HG03565 (cell line): ENCODE data around the gene C6orf52.
A peak's percentile ranks its signal among the peaks of the same experiment; 100 is the strongest.

ENCODE experiments used
- ATAC-seq: cut with Tn5 transposase; IDR thresholded peaks from one replicate; pipeline ENCODE4 v1.9.1; 2021; ENCODE audit warnings: mild to moderate bottlenecking, moderate library complexity; ENCODE audit not compliant: unreplicated experiment

Gene C6orf52

GRCh38 chr6:10658910-10659698 is 35.3 kb downstream of the C6orf52 start:
- ATAC-seq: no peak

DNA sequence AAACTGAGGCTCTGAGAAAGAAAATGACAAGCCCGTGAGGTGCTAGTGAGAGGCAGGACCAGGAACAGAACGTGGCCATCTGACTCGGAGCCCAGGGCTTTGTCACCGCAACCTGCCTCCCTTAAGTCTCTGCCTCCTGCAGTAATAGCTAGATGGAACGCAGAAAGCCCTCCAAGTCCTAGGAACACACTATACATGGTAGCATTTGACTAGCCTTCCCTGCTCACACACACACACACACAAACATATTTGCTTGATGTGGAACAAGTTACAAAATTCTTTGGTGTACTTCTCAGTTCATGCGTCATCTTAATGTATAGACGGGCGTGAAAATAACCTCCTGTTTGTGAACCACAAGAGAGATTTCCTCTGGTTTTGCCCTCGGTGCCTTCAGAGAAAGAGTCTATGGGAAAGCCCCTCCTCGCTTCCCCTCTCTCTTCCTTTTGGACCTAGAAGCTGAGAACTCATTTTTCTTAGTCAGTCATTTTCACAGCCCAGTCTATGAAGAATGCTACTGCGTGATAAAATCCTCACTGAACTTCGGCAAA is 38.8 kb downstream of the C6orf52 start:
- ATAC-seq: no peak

DNA sequence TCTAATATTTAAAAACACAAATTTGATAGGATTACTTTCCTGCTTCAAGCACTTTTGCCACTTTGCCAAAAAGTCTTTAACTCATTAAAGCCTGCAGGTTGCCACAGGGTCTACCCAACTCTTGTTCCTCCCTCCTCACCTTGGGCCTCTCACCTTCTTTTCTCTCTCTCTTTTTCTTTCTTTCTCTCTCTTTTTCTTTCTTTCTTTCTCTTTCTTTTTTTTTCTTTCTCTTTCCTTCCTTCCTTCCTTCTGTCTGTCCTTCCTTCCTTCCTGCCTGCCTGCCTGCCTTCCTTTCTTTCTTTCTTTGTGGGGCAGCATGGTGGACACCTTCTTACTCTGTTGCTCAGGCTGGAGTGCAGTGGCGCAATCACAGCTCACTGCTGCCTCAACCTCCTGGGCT is 50.2 kb downstream of the C6orf52 start:
- no peak for ATAC-seq

- ATAC-seq: peak; percentile 82
These were observed 51.2 kb downstream of the C6orf52 start for GRCh38 chr6:10643201-10643651.

DNA sequence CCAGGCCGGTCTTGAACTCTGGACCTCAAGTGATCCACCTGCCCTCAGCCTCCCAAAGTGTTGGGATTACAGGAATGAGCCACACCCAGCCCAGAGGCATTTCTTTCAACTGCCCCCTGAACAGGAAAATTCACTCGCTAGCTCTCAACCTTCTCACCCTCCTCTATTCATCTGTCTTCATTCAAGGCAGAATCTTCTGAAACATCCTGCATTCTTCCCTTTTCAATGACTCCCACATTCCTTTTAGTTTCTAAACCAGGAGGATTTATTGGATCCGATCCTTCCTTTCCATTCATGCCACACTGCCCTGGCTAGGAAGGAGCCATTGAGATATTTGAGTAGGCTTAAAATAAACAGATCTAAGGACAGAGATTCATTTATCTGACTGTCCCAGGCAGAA is 52.9 kb downstream of the C6orf52 start:
- ATAC-seq: no peak

DNA sequence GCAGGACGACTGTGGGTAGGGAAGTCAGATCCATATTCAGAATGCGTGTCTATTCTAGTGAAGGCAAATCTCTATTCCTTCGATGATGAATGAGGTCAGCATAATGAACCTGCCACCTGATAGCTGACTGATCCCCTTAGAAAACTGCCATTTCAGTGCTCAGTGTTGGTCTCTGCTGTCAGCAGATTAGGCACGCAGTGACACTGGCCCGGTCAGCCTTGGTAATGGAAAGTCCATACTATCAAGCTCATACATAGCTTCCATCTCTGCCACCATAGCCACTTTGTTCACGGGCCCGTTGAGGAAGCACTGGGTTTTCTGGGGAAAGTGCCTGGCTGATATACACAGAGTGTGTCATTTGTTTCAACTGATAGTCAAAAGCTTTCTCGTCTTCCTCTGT is 54.0 kb downstream of the C6orf52 start:
- no peak for ATAC-seq

GRCh38 chr6:10633216-10633615 is 61.2 kb downstream of the C6orf52 start:
- ATAC-seq: peak; percentile 98

DNA sequence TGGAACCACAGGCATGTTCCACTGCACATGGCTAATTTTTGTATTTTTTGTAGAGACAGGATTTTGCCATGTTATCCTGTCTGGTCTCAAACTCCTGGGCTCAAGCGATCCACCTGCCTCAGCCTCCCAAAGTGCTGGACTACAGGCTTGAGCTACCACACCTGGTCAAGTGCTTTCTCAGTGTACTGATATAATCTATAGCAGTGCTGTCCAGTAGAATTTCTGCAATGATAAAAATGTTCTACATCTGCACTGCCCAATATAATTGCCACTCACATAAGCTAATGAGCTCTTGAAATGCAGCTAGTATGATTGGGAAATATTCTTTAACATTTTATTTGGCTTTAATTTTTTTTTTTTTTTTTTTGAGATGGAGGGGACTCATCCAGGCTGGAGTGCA is 64.2 kb downstream of the C6orf52 start:
- no peak for ATAC-seq

DNA sequence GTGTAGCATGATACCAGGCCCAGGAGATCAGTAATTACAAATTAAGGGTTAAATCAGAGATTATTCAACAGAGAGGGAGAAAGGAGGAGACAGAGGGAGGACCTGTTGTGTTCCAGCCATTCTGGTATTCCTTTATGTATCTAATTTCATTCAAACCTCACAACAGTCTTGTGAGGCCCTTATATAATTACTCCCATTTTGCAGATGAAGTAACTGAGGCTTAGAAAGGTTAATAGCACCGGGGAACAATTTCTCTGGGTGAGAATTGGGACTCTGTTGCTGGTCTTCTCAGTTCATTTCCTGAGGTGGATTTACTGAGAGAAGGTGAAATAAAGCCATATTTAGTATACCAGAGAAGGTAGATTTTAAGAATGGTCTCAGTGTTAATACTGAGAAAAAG is 66.6 kb downstream of the C6orf52 start:
- ATAC-seq: no peak

- ATAC-seq: peak; percentile 66
These were observed 68.2 kb downstream of the C6orf52 start for GRCh38 chr6:10626154-10626741.

- ATAC-seq: no peak
These were observed 69.6 kb downstream of the C6orf52 start for GRCh38 chr6:10624836-10625235.

- ATAC-seq: no peak
These were observed 72.6 kb downstream of the C6orf52 start for GRCh38 chr6:10621847-10622246.
